Breast epithelium (tissue), 3 donors: ENCODE data around the gene CST8.

Experiments
- CTCF ChIP-seq, 3 donors: fragments of 450-650 bp; IDR thresholded peaks; one replicate each; pipeline ENCODE4 v1.5.1; 2016 to 2017; ENCODE audit warnings: antibody characterized with exemption in 3 of 3, mild to moderate bottlenecking in 3 of 3, moderate library complexity in 3 of 3
- POLR2A ChIP-seq: fragments of 450-650 bp; IDR thresholded peaks from one replicate; pipeline ENCODE4 v1.6.1; 2016; ENCODE audit warnings: antibody characterized with exemption, mild to moderate bottlenecking, moderate library complexity
- POLR2AphosphoS5 ChIP-seq, 3 donors: sonication (generic); formaldehyde crosslinking; IDR thresholded peaks; one replicate each; pipeline ENCODE4 v1.6.1; 2017; ENCODE audit warnings: antibody characterized with exemption in 3 of 3

- TF ChIP-seq CTCF (IDR thresholded peaks at IDR 0.05): no peak
- TF ChIP-seq POLR2A: no peak
- TF ChIP-seq POLR2AphosphoS5 (IDR thresholded peaks at IDR 0.05): no peak
Observed at GRCh38 chr20:23475395-23475794, 15.5 kb upstream of the CST8 start.
